NCI-H345 treated with DMSO at 0.1 percent for 48 hours (cell line): ENCODE measurements around the gene TNNT1.
"Not testable (repeated sequence)": the region's sequence is repeated elsewhere in the genome, so short reads cannot be mapped to it uniquely, and the experiment has no call there.

Experiments used
- DNase-seq: peaks from one replicate; lab custom pipeline; 2025; ENCODE audit not compliant: unreplicated experiment; lab: John Stamatoyannopoulos, UW

The TNNT1 gene

DNA sequence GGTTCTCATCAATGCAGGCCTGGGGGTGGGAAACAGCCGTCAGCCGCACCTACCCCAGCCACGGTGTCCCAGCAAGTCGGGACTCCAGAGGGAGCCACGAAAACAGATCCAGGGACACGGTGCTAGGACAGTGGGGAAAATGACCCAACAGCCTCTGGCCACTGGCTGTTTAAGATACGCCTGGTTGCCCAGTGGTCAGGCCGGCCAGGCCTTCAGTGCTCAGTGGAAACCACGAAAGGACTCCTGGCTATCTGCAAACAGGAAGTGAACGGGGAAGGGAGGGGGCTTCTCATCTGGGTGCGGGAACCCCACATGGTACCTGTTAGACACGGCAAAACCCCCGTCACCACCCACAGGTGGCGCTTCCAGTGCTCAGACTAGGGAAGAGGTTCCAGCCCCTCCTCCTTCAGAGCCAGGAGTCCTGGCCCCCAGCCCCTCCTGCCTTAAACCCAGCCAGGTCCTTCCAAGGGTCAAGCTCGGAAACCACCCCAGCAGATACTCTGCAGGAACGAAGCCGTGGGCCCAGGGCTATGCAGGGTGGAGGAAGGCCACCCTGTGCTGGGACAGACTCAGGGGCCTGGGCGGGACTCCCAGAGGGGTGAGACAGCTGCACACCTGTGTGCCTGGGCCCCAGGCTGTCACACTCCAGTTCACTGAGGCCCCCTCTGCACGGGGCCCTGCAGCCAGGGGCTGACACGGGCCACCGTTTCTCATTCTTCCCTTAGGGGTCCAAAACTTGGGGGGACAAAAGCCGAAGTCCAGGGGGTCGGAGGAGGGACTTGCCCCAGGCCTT, 36.0 kb downstream of the TNNT1 start:
- no peak for DNase-seq

- DNase-seq, result no peak
These were observed 36.7 kb downstream of the TNNT1 start for GRCh38 chr19:55112246-55112776.

- no peak for DNase-seq
These were observed 37.7 kb downstream of the TNNT1 start for GRCh38 chr19:55111238-55111831.

DNA sequence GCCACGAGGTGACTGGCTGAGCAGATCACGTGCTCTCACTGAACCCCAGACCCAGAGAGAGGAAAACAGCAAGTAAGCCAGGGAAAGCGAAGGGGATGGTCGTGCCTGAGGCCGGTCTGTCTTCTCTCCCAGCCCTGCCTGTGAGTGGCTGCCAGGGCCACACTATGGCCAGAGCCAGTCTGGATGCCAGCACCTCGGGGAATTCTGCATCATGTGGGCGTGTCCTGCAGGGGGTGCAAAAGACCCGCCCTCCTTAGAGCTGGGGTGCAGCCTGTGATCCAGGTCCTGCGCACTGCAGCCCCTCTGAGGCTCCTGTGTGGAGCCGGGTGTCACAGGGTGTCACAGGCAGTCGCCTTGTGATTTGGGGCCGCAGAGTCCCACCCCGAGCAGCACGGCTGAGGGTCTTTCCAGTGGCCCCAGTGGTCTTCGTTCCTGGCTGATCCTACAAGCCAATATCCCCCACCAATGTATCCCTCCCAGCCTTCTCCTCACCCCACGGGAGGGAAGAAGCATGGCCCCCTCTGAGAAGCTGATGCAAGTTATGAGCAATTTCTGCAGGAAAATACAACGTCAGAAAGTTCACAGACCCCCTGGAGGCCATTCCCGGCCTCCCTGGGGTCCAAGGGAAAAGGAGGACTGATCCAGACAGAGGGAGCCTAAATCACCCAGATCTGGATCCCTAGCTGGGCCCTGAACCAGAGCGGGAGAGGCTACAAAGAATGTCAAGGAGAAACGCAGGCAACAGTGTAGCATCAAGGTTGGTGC, 39.3 kb downstream of the TNNT1 start:
- DNase-seq, result no peak

DNA sequence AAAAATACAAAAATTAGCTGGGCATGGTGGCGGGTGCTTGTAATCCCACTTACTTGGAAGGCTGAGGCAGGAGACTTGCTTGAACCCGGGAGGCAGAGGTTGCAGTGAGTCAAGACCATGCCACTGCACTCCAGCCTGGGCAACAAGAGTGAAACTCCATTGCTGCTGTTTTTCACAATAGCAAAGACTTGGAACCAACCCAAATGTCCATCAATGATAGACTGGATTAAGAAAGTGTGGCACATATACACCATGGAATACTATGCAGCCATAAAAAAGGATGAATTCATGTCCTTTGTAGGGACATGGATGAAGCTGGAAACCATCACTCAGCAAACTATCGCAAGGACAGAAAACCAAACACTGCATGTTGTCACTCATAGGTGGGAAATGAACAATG, 41.8 kb downstream of the TNNT1 start:
- not testable (repeated sequence) for DNase-seq

DNA sequence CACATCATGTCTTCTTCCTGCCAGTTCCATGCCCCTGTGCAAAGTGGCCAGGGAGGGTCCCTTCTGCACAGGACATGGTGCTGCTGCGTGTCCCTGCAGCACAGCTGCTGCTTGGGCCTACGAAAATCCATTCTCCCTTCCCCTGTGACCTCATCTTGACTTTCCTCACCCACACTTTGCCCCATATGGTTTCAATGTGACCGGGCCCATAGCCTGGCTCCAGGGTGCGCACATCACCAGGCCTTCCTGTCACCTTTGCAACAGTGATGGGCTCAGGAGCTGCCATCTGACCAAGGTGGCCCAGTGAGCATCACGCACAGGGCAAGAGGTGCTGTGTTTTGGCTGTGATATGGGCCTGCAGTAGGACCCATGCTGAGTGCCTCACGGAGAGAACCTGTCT, 42.4 kb downstream of the TNNT1 start:
- no peak for DNase-seq

GRCh38 chr19:55105237-55105636, 43.8 kb downstream of the TNNT1 start:
- DNase-seq, result no peak

DNA sequence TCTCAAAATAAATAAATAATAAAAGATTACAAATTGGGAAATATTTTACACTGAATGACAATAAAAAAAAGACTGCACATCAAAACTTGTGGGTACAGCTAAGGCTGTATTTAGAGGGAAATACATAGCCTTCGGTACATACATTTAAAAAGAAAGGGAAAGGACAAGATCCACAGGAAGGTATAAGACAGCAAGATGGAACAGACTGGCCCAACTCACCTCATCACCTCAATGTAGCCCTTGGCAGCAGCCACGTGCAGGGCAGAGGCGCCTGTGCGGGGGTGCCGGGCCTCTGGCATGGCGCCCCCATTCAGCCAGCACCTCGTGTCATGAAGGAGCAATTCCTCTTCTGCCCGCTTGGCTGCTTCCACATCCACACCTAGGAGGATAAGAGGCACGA, 45.8 kb downstream of the TNNT1 start:
- no peak for DNase-seq

- DNase-seq, result no peak
These were observed 47.7 kb downstream of the TNNT1 start for GRCh38 chr19:55101261-55101660.

DNA sequence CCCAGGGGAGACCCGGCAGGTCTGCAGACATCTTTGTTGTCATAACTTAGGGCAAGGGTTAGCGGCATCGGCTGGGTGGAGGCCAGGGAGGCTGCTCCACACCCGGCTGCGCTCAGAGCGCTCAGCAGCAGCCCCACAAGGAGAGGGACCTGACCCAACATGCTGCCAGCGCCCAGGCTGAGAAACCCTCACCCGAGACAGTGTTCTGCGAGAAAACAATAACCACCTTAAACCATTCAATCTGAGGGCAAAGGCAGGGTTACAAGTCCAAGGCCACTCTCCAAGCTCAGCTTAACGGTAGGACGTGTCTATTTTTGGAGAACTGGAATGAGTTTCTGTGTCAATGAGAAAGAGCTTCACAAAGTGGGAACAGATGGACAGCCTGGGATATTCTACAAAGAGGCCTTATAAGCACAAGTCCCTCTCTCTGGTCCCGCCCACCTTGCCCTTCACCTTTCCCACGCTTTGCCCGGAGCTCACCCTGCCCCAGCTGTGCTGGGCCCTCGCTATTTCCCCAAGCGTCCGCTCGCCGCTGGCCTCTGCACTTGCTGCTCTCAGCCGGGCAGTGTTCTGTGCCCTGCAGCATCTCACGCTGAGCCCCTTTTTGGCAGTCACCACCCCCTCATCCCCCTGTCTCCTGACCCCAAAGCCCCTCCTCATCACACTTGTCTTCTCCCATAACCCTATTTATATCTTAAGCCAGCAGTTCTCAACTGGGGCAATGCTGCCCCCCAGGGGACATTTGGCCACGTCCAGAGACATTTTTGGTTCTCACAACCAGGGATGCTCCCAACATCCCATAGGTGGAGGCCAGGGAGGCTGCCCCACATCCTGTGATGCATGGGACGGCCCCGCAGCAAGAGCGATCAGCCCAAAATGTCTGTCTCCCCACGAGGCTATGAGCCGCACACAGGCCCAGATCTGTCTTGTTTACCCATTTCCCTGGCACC, 49.2 kb downstream of the TNNT1 start:
- DNase-seq, result no peak

- DNase-seq, result no peak
These were observed 50.1 kb downstream of the TNNT1 start for GRCh38 chr19:55098716-55099556.

- DNase-seq, result no peak
These were observed 50.9 kb downstream of the TNNT1 start for GRCh38 chr19:55097864-55098715.

GRCh38 chr19:55096061-55096701, 52.8 kb downstream of the TNNT1 start:
- no peak for DNase-seq

DNA sequence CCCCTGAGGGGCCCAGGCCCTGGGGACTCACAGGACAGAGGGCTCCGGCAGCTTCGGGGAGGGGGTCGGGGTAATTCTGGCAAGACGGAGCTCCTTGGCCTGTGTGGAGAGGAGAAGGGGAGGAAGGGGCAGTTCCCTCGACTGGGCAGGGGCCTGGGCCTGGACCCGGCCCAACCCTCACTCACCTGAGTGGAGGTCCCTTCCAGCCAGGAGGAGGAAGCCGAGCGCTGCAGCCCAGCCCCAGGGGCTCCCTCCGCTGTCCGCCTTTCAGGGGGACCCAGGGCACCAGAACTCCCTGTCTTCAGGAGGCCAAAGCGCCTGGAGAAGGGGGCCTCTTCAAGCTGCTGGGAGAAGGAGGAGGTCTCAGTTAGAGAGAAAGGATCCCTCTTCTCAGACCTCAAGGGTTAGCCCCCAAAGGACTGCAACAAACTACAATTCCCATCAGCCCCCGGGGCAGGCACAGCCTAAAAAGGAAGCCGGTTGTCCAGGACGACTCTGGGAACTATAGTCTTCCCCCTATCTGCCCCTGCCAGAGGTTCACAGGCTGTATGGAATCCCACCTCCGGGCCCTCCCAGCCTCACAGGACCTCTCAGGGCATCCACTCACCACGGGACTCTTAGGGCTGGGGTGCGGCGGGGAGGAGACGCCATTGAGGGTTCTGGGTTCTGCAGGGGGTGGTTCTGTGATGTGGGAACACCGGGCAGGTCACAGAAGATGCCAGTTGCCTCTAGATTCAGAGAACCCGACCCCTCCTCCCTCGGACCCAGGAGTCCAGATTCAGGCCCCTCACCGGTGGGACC, 53.5 kb downstream of the TNNT1 start:
- no peak for DNase-seq

DNA sequence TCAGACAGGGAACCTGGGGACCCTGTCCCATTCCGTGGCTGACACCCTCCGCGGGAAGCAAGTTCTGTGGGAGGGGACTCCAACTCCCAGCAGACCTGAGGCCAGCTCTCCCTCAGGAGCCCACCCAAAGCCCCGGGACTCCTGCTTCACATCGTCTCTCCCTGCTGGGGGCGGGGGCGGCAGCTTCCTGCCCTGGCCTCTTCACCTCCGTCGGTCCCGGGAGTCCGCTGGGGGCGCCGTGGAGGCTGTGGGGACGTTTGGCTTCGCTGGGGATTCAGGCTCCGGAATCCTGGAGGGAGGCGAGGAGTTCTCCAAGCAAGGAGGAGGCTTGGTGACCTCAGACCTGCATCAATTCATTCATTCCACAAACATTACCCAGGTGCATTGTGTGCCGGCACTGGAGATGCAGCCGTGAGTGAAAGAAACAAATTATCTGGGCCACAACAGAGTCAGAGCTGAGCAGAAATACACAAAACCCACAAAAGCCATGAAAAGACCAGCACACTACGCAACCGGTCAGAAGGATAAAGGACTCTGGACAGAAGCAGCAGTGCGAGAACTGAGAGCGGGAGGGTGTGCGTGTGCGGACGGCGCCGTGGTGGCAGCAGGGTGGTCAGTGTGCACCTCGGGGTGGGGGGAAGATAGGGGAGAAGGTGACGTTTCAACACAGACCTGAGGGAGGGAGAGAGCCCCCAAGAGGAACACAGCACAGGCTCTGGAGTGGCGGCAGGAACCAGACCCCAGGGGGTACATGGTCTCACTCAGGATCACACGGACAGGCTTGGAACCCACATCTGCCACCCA, 54.3 kb downstream of the TNNT1 start:
- DNase-seq, result no peak

GRCh38 chr19:55092423-55093318, 56.3 kb downstream of the TNNT1 start:
- DNase-seq, result no peak
